ENCODE results near the gene PDE1C.

DNA sequence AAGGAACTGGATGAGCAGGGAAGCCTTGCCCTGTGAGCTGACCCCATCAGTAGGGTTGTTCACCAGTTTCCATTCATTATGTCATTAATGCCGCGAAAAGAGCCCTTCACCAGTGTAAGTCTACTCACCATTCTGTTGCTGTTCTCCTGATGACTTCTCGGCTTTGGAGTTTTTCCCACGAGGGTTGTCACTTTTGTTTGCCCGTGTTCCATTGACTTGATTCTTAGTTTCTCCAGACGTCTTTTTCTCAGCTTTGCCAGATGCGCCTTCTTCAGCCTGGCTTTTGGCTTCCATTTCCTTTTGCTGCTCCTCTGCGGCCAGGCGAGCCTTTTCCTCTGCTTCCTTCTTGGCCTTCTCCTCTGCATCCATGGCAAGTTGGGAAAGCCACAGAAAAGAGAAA, 254.4 kb downstream of the PDE1C start:
- TF ChIP-seq CTCF (conservative IDR thresholded peaks at IDR 0.05; ENCODE audit: low read length) (no peak), EZH2phosphoT487 (IDR thresholded peaks at IDR 0.05; ENCODE audit: borderline replicate concordance) (no peak)
